Measurements from ENCODE around the gene CST3.
A peak's percentile ranks its signal among the peaks of the same experiment; 100 is the strongest.

Gene CST3

GRCh38 chr20:23630392-23630849, 7.3 kb downstream of the CST3 start:
- H4K20me1 ChIP-seq: no peaks in the 10 kb centered on the region; the same call in 1 of the 2 replicates
- peaks cover 17% of the 10 kb centered on the region for H3K36me3 ChIP-seq
- no peak overlapping the region for H3K27ac ChIP-seq
- peak overlapping the region; percentile 70 for H3K4me2 ChIP-seq
- H3K4me3 ChIP-seq: no peak overlapping the region
- H3K9ac ChIP-seq: no peak overlapping the region
- H3K9me3 ChIP-seq: peaks cover 9% of the 10 kb centered on the region
- H3K27me3 ChIP-seq: no peaks in the 10 kb centered on the region
- H3K4me1 ChIP-seq: peaks cover 76% of the 10 kb centered on the region
- TF ChIP-seq Cebpa-rat (IDR thresholded peaks at IDR 0.05): no peak

GRCh38 chr20:23629542-23630391, 8.0 kb downstream of the CST3 start:
- Histone ChIP-seq H3K36me3 (peaks cover 17% of the 10 kb centered on the region), H3K4me1 (peaks cover 69% of the 10 kb centered on the region), H3K27me3 (no peaks in the 10 kb centered on the region), H3K27ac (peak overlapping the region; percentile 69), H3K9ac (no peak overlapping the region), H3K4me2 (peak overlapping the region; percentile 70), H3K9me3 (peaks cover 9% of the 10 kb centered on the region), H3K4me3 (no peak overlapping the region), H4K20me1 (no peaks in the 10 kb centered on the region)
- TF ChIP-seq Cebpa-rat (IDR thresholded peaks at IDR 0.05): no peak

- Histone ChIP-seq H3K9me3 (peaks cover 9% of the 10 kb centered on the region), H3K4me2 (peak overlapping the region; percentile 70), H3K27me3 (no peaks in the 10 kb centered on the region), H3K4me1 (peaks cover 62% of the 10 kb centered on the region), H3K4me3 (no peak overlapping the region), H3K36me3 (peaks cover 17% of the 10 kb centered on the region), H3K9ac (no peak overlapping the region), H3K27ac (peak overlapping the region; percentile 69), H4K20me1 (no peaks in the 10 kb centered on the region)
- no peak for TF ChIP-seq Cebpa-rat (IDR thresholded peaks at IDR 0.05)
These were observed 8.7 kb downstream of the CST3 start for GRCh38 chr20:23629017-23629541.

- no peaks in the 10 kb centered on the region for H3K27me3 ChIP-seq
- H3K4me1 ChIP-seq: peaks cover 61% of the 10 kb centered on the region
- H3K27ac ChIP-seq: peak overlapping the region; percentile 69
- peaks cover 9% of the 10 kb centered on the region for H3K9me3 ChIP-seq
- H3K9ac ChIP-seq: no peak overlapping the region; the same call in 1 of the 2 replicates
- H3K4me2 ChIP-seq: peak overlapping the region; percentile 70
- no peak for TF ChIP-seq Cebpa-rat (IDR thresholded peaks at IDR 0.05)
- peaks cover 15% of the 10 kb centered on the region for H3K36me3 ChIP-seq
- no peaks in the 10 kb centered on the region for H4K20me1 ChIP-seq
- H3K4me3 ChIP-seq: no peak overlapping the region
These were observed 9.2 kb downstream of the CST3 start for GRCh38 chr20:23628402-23629016.

GRCh38 chr20:23627501-23627900, 10.3 kb downstream of the CST3 start:
- H3K27ac ChIP-seq: no peak overlapping the region
- peaks cover 5% of the 10 kb centered on the region; the same call in 1 of the 2 replicates for H3K36me3 ChIP-seq
- H3K9me3 ChIP-seq: peaks cover 9% of the 10 kb centered on the region
- no peak overlapping the region; the same call in 1 of the 2 replicates for H3K4me2 ChIP-seq
- no peak for TF ChIP-seq Cebpa-rat (IDR thresholded peaks at IDR 0.05)
- no peak overlapping the region for H3K4me3 ChIP-seq
- H3K9ac ChIP-seq: no peak overlapping the region
- H3K27me3 ChIP-seq: no peaks in the 10 kb centered on the region
- no peaks in the 10 kb centered on the region for H4K20me1 ChIP-seq
- peaks cover 64% of the 10 kb centered on the region for H3K4me1 ChIP-seq

GRCh38 chr20:23626040-23626620, 11.6 kb downstream of the CST3 start:
- Histone ChIP-seq H3K4me1 (peaks cover 63% of the 10 kb centered on the region), H3K27me3 (no peaks in the 10 kb centered on the region), H3K9me3 (peaks cover 9% of the 10 kb centered on the region), H3K4me2 (no peak overlapping the region), H3K9ac (no peak overlapping the region), H4K20me1 (no peaks in the 10 kb centered on the region), H3K36me3 (no peaks in the 10 kb centered on the region), H3K4me3 (no peak overlapping the region), H3K27ac (no peak overlapping the region)
- TF ChIP-seq Cebpa-rat (IDR thresholded peaks at IDR 0.05): no peak

GRCh38 chr20:23625236-23625964, 12.4 kb downstream of the CST3 start:
- Histone ChIP-seq H4K20me1 (no peaks in the 10 kb centered on the region), H3K4me3 (no peak overlapping the region), H3K9me3 (peaks cover 9% of the 10 kb centered on the region), H3K4me1 (peaks cover 60% of the 10 kb centered on the region), H3K4me2 (no peak overlapping the region), H3K36me3 (no peaks in the 10 kb centered on the region), H3K27me3 (no peaks in the 10 kb centered on the region), H3K27ac (no peak overlapping the region), H3K9ac (no peak overlapping the region)
- TF ChIP-seq Cebpa-rat (IDR thresholded peaks at IDR 0.05): no peak

- no peak overlapping the region for H3K9ac ChIP-seq
- no peaks in the 10 kb centered on the region for H3K36me3 ChIP-seq
- no peaks in the 10 kb centered on the region for H3K27me3 ChIP-seq
- H4K20me1 ChIP-seq: no peaks in the 10 kb centered on the region
- H3K9me3 ChIP-seq: peaks cover 9% of the 10 kb centered on the region
- no peak overlapping the region for H3K27ac ChIP-seq
- no peak overlapping the region for H3K4me3 ChIP-seq
- no peak overlapping the region for H3K4me2 ChIP-seq
- TF ChIP-seq Cebpa-rat (IDR thresholded peaks at IDR 0.05): no peak
- peaks cover 49% of the 10 kb centered on the region for H3K4me1 ChIP-seq
These were observed 13.4 kb downstream of the CST3 start for GRCh38 chr20:23624324-23624691.

GRCh38 chr20:23623666-23624323, 14.0 kb downstream of the CST3 start:
- no peak overlapping the region for H3K4me3 ChIP-seq
- no peaks in the 10 kb centered on the region for H3K36me3 ChIP-seq
- no peak for TF ChIP-seq Cebpa-rat (IDR thresholded peaks at IDR 0.05)
- H4K20me1 ChIP-seq: no peaks in the 10 kb centered on the region
- peaks cover 44% of the 10 kb centered on the region for H3K4me1 ChIP-seq
- no peak overlapping the region for H3K27ac ChIP-seq
- no peaks in the 10 kb centered on the region for H3K27me3 ChIP-seq
- no peak overlapping the region for H3K4me2 ChIP-seq
- no peak overlapping the region for H3K9ac ChIP-seq
- peaks cover 9% of the 10 kb centered on the region for H3K9me3 ChIP-seq

Data from BLaER1 (cell line).